ENCODE results near the gene MXRA7.

Gene MXRA7

GRCh38 chr17:76685846-76686245, 24.9 kb downstream of the MXRA7 start:
- Histone ChIP-seq H3K4me3 (ENCODE audit: low read length in 2 of 2) (no peak overlapping the region), H3K27me3 (ENCODE audit: control insufficient read depth in 2 of 2, insufficient read depth in 2 of 2, low read length in 2 of 2) (peaks cover 0 to 6% of the 10 kb centered on the region in 2 donors), H3K9ac (ENCODE audit: low read depth in 1 of 2, low read length in 2 of 2) (no peak overlapping the region), H3K27ac (ENCODE audit: low read depth in 2 of 2, low read length in 2 of 2) (no peak overlapping the region), H3K9me3 (ENCODE audit: control insufficient read depth in 2 of 2, low read length in 2 of 2) (no peaks in the 10 kb centered on the region), H3K36me3 (ENCODE audit: control insufficient read depth in 2 of 2, insufficient read depth in 2 of 2, low read length in 2 of 2) (peaks cover 0 to 3% of the 10 kb centered on the region in 2 donors), H3K4me1 (ENCODE audit: control insufficient read depth in 2 of 2, insufficient read depth in 2 of 2, low read length in 2 of 2) (peaks cover 14 to 18% of the 10 kb centered on the region in 2 donors)

- Histone ChIP-seq H3K9me3 (ENCODE audit: control insufficient read depth in 2 of 2, low read length in 2 of 2) (no peaks in the 10 kb centered on the region), H3K4me1 (ENCODE audit: control insufficient read depth in 2 of 2, insufficient read depth in 2 of 2, low read length in 2 of 2) (peaks cover 17 to 18% of the 10 kb centered on the region in 2 donors), H3K4me3 (ENCODE audit: low read length in 2 of 2) (no peak overlapping the region), H3K9ac (ENCODE audit: low read depth in 1 of 2, low read length in 2 of 2) (no peak overlapping the region), H3K27ac (ENCODE audit: low read depth in 2 of 2, low read length in 2 of 2) (no peak overlapping the region), H3K27me3 (ENCODE audit: control insufficient read depth in 2 of 2, insufficient read depth in 2 of 2, low read length in 2 of 2) (peaks cover 0 to 6% of the 10 kb centered on the region in 2 donors), H3K36me3 (ENCODE audit: control insufficient read depth in 2 of 2, insufficient read depth in 2 of 2, low read length in 2 of 2) (peaks cover 0 to 3% of the 10 kb centered on the region in 2 donors)
Observed at GRCh38 chr17:76685366-76685765, 25.4 kb downstream of the MXRA7 start.

- Histone ChIP-seq H3K36me3 (ENCODE audit: control insufficient read depth in 2 of 2, insufficient read depth in 2 of 2, low read length in 2 of 2) (peaks cover 0 to 3% of the 10 kb centered on the region in 2 donors), H3K4me1 (ENCODE audit: control insufficient read depth in 2 of 2, insufficient read depth in 2 of 2, low read length in 2 of 2) (peaks cover 18 to 19% of the 10 kb centered on the region in 2 donors)
Observed at GRCh38 chr17:76684756-76685155, 26.0 kb downstream of the MXRA7 start.

GRCh38 chr17:76683921-76684745, 26.6 kb downstream of the MXRA7 start:
- Histone ChIP-seq H3K4me1 (ENCODE audit: control insufficient read depth in 2 of 2, insufficient read depth in 2 of 2, low read length in 2 of 2) (peaks cover 18 to 22% of the 10 kb centered on the region in 2 donors), H3K27me3 (ENCODE audit: control insufficient read depth in 2 of 2, insufficient read depth in 2 of 2, low read length in 2 of 2) (peaks cover 0 to 6% of the 10 kb centered on the region in 2 donors), H3K9me3 (ENCODE audit: control insufficient read depth in 2 of 2, low read length in 2 of 2) (no peaks in the 10 kb centered on the region), H3K27ac (ENCODE audit: low read depth in 2 of 2, low read length in 2 of 2) (no peak overlapping the region), H3K9ac (ENCODE audit: low read depth in 1 of 2, low read length in 2 of 2) (no peak overlapping the region), H3K4me3 (ENCODE audit: low read length in 2 of 2) (no peak overlapping the region), H3K36me3 (ENCODE audit: control insufficient read depth in 2 of 2, insufficient read depth in 2 of 2, low read length in 2 of 2) (peaks cover 0 to 3% of the 10 kb centered on the region in 2 donors)

More at GRCh38 chr17:76684756-76685155, 26.0 kb downstream of the MXRA7 start:
- H3K9ac ChIP-seq (ENCODE audit: low read depth in 1 of 2, low read length in 2 of 2), result no peak overlapping the region
- H3K4me3 ChIP-seq (ENCODE audit: low read length in 2 of 2), result no peak overlapping the region
- peaks cover 0 to 6% of the 10 kb centered on the region in 2 donors for H3K27me3 ChIP-seq (ENCODE audit: control insufficient read depth in 2 of 2, insufficient read depth in 2 of 2, low read length in 2 of 2)
- H3K27ac ChIP-seq (ENCODE audit: low read depth in 2 of 2, low read length in 2 of 2), result no peak overlapping the region
- H3K9me3 ChIP-seq (ENCODE audit: control insufficient read depth in 2 of 2, low read length in 2 of 2), result no peaks in the 10 kb centered on the region

- no peak overlapping the region for H3K4me3 ChIP-seq (ENCODE audit: low read length in 2 of 2)
- H3K36me3 ChIP-seq (ENCODE audit: control insufficient read depth in 2 of 2, insufficient read depth in 2 of 2, low read length in 2 of 2), result peaks cover 0 to 3% of the 10 kb centered on the region in 2 donors
- peaks cover 21 to 29% of the 10 kb centered on the region in 2 donors for H3K4me1 ChIP-seq (ENCODE audit: control insufficient read depth in 2 of 2, insufficient read depth in 2 of 2, low read length in 2 of 2)
- H3K9ac ChIP-seq (ENCODE audit: low read depth in 1 of 2, low read length in 2 of 2), result no peak overlapping the region
- H3K27ac ChIP-seq (ENCODE audit: low read depth in 2 of 2, low read length in 2 of 2), result no peak overlapping the region
- H3K27me3 ChIP-seq (ENCODE audit: control insufficient read depth in 2 of 2, insufficient read depth in 2 of 2, low read length in 2 of 2), result peaks cover 0 to 3% of the 10 kb centered on the region in 2 donors
- H3K9me3 ChIP-seq (ENCODE audit: control insufficient read depth in 2 of 2, low read length in 2 of 2), result no peaks in the 10 kb centered on the region
Observed at GRCh38 chr17:76683011-76683755, 27.6 kb downstream of the MXRA7 start.

GRCh38 chr17:76682296-76682695, 28.5 kb downstream of the MXRA7 start:
- Histone ChIP-seq H3K27ac (ENCODE audit: low read depth in 2 of 2, low read length in 2 of 2) (peak overlapping the region; percentile 4 to 48), H3K9me3 (ENCODE audit: control insufficient read depth in 2 of 2, low read length in 2 of 2) (no peaks in the 10 kb centered on the region), H3K9ac (ENCODE audit: low read depth in 1 of 2, low read length in 2 of 2) (no peak overlapping the region), H3K36me3 (ENCODE audit: control insufficient read depth in 2 of 2, insufficient read depth in 2 of 2, low read length in 2 of 2) (peaks cover 3 to 4% of the 10 kb centered on the region in 2 donors), H3K27me3 (ENCODE audit: control insufficient read depth in 2 of 2, insufficient read depth in 2 of 2, low read length in 2 of 2) (peaks cover 0 to 3% of the 10 kb centered on the region in 2 donors), H3K4me1 (ENCODE audit: control insufficient read depth in 2 of 2, insufficient read depth in 2 of 2, low read length in 2 of 2) (peaks cover 19 to 32% of the 10 kb centered on the region in 2 donors), H3K4me3 (ENCODE audit: low read length in 2 of 2) (no peak overlapping the region)

- H3K9ac ChIP-seq (ENCODE audit: low read depth in 1 of 2, low read length in 2 of 2), result no peak overlapping the region
- no peaks in the 10 kb centered on the region for H3K27me3 ChIP-seq (ENCODE audit: control insufficient read depth in 2 of 2, insufficient read depth in 2 of 2, low read length in 2 of 2)
- peaks cover 16 to 32% of the 10 kb centered on the region in 2 donors for H3K4me1 ChIP-seq (ENCODE audit: control insufficient read depth in 2 of 2, insufficient read depth in 2 of 2, low read length in 2 of 2)
- no peaks in the 10 kb centered on the region for H3K9me3 ChIP-seq (ENCODE audit: control insufficient read depth in 2 of 2, low read length in 2 of 2)
- H3K27ac ChIP-seq (ENCODE audit: low read depth in 2 of 2, low read length in 2 of 2), result peak overlapping the region; percentile 4 to 48
- no peak overlapping the region for H3K4me3 ChIP-seq (ENCODE audit: low read length in 2 of 2)
- peaks cover 3 to 4% of the 10 kb centered on the region in 2 donors for H3K36me3 ChIP-seq (ENCODE audit: control insufficient read depth in 2 of 2, insufficient read depth in 2 of 2, low read length in 2 of 2)
Observed at GRCh38 chr17:76681222-76682137, 29.3 kb downstream of the MXRA7 start.

GRCh38 chr17:76679239-76679638, 31.5 kb downstream of the MXRA7 start:
- H3K4me1 ChIP-seq (ENCODE audit: control insufficient read depth in 2 of 2, insufficient read depth in 2 of 2, low read length in 2 of 2), result peaks cover 16 to 36% of the 10 kb centered on the region in 2 donors
- H3K27me3 ChIP-seq (ENCODE audit: control insufficient read depth in 2 of 2, insufficient read depth in 2 of 2, low read length in 2 of 2), result no peaks in the 10 kb centered on the region
- H3K9me3 ChIP-seq (ENCODE audit: control insufficient read depth in 2 of 2, low read length in 2 of 2), result no peaks in the 10 kb centered on the region
- peaks cover 3 to 4% of the 10 kb centered on the region in 2 donors for H3K36me3 ChIP-seq (ENCODE audit: control insufficient read depth in 2 of 2, insufficient read depth in 2 of 2, low read length in 2 of 2)
- peak overlapping the region in 1 of 2 donors; percentile 13 for H3K4me3 ChIP-seq (ENCODE audit: low read length in 2 of 2)
- H3K9ac ChIP-seq (ENCODE audit: low read depth in 1 of 2, low read length in 2 of 2), result peak overlapping the region in 1 of 2 donors; percentile 6
- peak overlapping the region in 1 of 2 donors; percentile 82 for H3K27ac ChIP-seq (ENCODE audit: low read depth in 2 of 2, low read length in 2 of 2)

- Histone ChIP-seq H3K36me3 (ENCODE audit: control insufficient read depth in 2 of 2, insufficient read depth in 2 of 2, low read length in 2 of 2) (peaks cover 3 to 4% of the 10 kb centered on the region in 2 donors), H3K4me3 (ENCODE audit: low read length in 2 of 2) (peak overlapping the region; percentile 37 to 40), H3K9ac (ENCODE audit: low read depth in 1 of 2, low read length in 2 of 2) (no peak overlapping the region), H3K27me3 (ENCODE audit: control insufficient read depth in 2 of 2, insufficient read depth in 2 of 2, low read length in 2 of 2) (no peaks in the 10 kb centered on the region), H3K9me3 (ENCODE audit: control insufficient read depth in 2 of 2, low read length in 2 of 2) (no peaks in the 10 kb centered on the region), H3K4me1 (ENCODE audit: control insufficient read depth in 2 of 2, insufficient read depth in 2 of 2, low read length in 2 of 2) (peaks cover 21 to 45% of the 10 kb centered on the region in 2 donors), H3K27ac (ENCODE audit: low read depth in 2 of 2, low read length in 2 of 2) (peak overlapping the region; percentile 64 to 82)
Observed at GRCh38 chr17:76678330-76678729, 32.4 kb downstream of the MXRA7 start.

All from mucosa of rectum (tissue), 2 donors.